Keratinocyte (primary cell): ENCODE data around the gene GRK3. TPM values are rescaled to one million over a fixed set of nuclear protein-coding genes. Genes with fewer than 3 reads are reported as not detected.

Source experiments
- DNase-seq: peaks from one replicate; pipeline ENCODE4 v3.0.0-alpha.2; 2011; ENCODE audit warnings: low read depth, missing footprints, low spot score
- FAIRE-seq: peaks from 2 replicates; lab custom pipeline; 2011; peaks lifted over from hg19 to GRCh38; lab: Jason Lieb, UNC
- H2AFZ ChIP-seq: 2 replicates; pipeline ENCODE4 v1.6.0; 2012; ENCODE audit warnings: low read length, control low read depth, inconsistent platforms; ENCODE audit not compliant: control insufficient read depth
- H3K27ac ChIP-seq: 2 replicates; pipeline ENCODE4 v1.5.1; 2011; ENCODE audit warnings: low read length; ENCODE audit not compliant: control insufficient read depth, insufficient read depth
- H3K27me3 ChIP-seq: 3 replicates; pipeline ENCODE4 v1.6.0; 2011; ENCODE audit warnings: low read length; ENCODE audit not compliant: control insufficient read depth, insufficient read depth; ENCODE audit errors: extremely low read depth
- H3K36me3 ChIP-seq, 2 experiments: 2 replicates in 1 of 2; 3 replicates in 1 of 2; pipeline ENCODE4 v1.5.1; 2011; ENCODE audit warnings: low read length in 2 of 2, mild to moderate bottlenecking in 1 of 2; ENCODE audit not compliant: control insufficient read depth in 2 of 2, insufficient read depth in 2 of 2; ENCODE audit errors: extremely low read depth in 1 of 2
- H3K4me1 ChIP-seq: 3 replicates; pipeline ENCODE4 v1.5.1; 2011; ENCODE audit warnings: low read length; ENCODE audit not compliant: control insufficient read depth, insufficient read depth; ENCODE audit errors: extremely low read depth
- H3K4me2 ChIP-seq: 3 replicates; pipeline ENCODE4 v1.6.0; 2011; ENCODE audit warnings: low read depth, low read length; ENCODE audit not compliant: control insufficient read depth, insufficient read depth; ENCODE audit errors: extremely low read depth
- H3K4me3 ChIP-seq, 3 experiments: fragments of 200-600 bp in 1 of 3; sonication (generic) in 1 of 3; 2 replicates in 2 of 3; 3 replicates in 1 of 3; pipeline ENCODE4 v1.5.1; 2011 to 2016; ENCODE audit warnings: low read length in 3 of 3, mild to moderate bottlenecking in 3 of 3, control low read depth in 2 of 3, inconsistent platforms in 1 of 3, low read depth in 1 of 3, mixed read lengths in 1 of 3, mixed run types in 1 of 3, moderate library complexity in 1 of 3; ENCODE audit not compliant: control insufficient read depth in 2 of 3, insufficient read depth in 2 of 3; ENCODE audit errors: extremely low read depth in 1 of 3
- H3K79me2 ChIP-seq: 2 replicates; pipeline ENCODE4 v1.6.0; 2012; ENCODE audit warnings: low read length; ENCODE audit not compliant: control insufficient read depth, insufficient read depth
- H3K9ac ChIP-seq: 3 replicates; pipeline ENCODE4 v1.6.0; 2011; ENCODE audit warnings: low read length; ENCODE audit not compliant: control insufficient read depth, insufficient read depth; ENCODE audit errors: extremely low read depth
- H3K9me1 ChIP-seq: 3 replicates; pipeline ENCODE4 v1.6.0; 2011; ENCODE audit warnings: low read length; ENCODE audit not compliant: control insufficient read depth, insufficient read depth; ENCODE audit errors: extremely low read depth
- H3K9me3 ChIP-seq: 2 replicates; pipeline ENCODE4 v1.5.1; 2012; ENCODE audit warnings: low read depth, low read length; ENCODE audit not compliant: control insufficient read depth
- H4K20me1 ChIP-seq: 3 replicates; pipeline ENCODE4 v1.6.0; 2011; ENCODE audit warnings: low read length; ENCODE audit not compliant: control insufficient read depth, insufficient read depth; ENCODE audit errors: extremely low read depth
- EZH2 ChIP-seq: IDR thresholded peaks from one replicate; pipeline ENCODE4 v1.6.1; 2012; ENCODE audit warnings: inconsistent platforms, mild to moderate bottlenecking, low read length, moderate library complexity
- dilution Hi-C: fragments of 300-500 bp; cut with MboI; formaldehyde crosslinking; loops from one replicate; pipeline ENCODE4 v1.7.0; 2020; ENCODE audit warnings: low sequenced_read_pairs; ENCODE audit not compliant: extremely low pct_ligation_motif_present
- polyA plus RNA-seq, 5 experiments: library from polyadenylated mRNA; depleted of rRNA in 3 of 5; stranded (reverse) in 3 of 5; stranded (forward) in 1 of 5; unstranded in 1 of 5; fragments of >200 nt; gene quantifications; 1 replicate in 1 of 5; 2 replicates in 3 of 5; 3 replicates in 1 of 5; pipeline versions ENCODE4 v1.2.1 to v1.2.3, GENCODE V29; 2011 to 2012; ENCODE audit warnings: missing spikeins in 2 of 5, low read depth in 1 of 5, low replicate concordance in 1 of 5
- TF ChIP-seq, protein P1 (sequence below), 3 experiments: IDR thresholded peaks in 1 of 3; conservative IDR thresholded peaks in 1 of 3; optimal IDR thresholded peaks in 1 of 3; 2 replicates in 2 of 3; 3 replicates in 1 of 3; pipeline versions ENCODE3 to v1.5.1; 2011; ENCODE audit warnings: low read length in 3 of 3, mild to moderate bottlenecking in 3 of 3, moderate library complexity in 2 of 3, control low read depth in 1 of 3, inconsistent platforms in 1 of 3; ENCODE audit not compliant: insufficient read depth in 2 of 3; ENCODE audit errors: extremely low read depth in 1 of 3

GRK3 gene
- polyA plus RNA-seq, 1 donor (not counting 4 experiments of a cell fraction or from before 2014, with no cell fraction given) = 8.1 TPM

DNA sequence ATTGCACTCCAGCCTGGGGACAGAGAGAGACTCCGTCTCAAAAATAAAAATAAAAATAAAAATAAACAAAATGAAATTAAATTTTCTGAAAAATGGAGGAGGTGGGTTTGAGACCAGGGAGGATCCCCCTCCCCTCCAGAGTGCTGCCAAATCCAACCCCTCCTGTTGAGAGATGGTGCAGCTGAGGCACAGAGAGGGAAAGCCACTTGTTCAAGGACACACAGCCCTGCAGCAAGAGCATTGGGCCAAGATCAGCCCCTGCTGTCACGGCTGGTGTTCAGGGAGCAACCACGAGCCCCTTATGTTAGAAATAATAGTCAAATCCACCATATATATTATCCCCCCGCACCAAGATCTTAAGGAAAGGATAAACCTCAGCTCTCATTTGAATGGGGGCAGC, 180.2 kb downstream of the GRK3 start:
- Histone ChIP-seq H2AFZ (no peak overlapping the region), H3K27ac (no peak overlapping the region), H3K9me3 (no peaks in the 10 kb centered on the region), H3K79me2 (no peaks in the 10 kb centered on the region), H3K4me1 (no peaks in the 10 kb centered on the region), H3K4me3 (no peak overlapping the region), H4K20me1 (no peaks in the 10 kb centered on the region), H3K4me2 (no peak overlapping the region), H3K36me3 (no peaks in the 10 kb centered on the region), H3K9ac (no peak overlapping the region), H3K27me3 (no peaks in the 10 kb centered on the region), H3K9me1 (no peaks in the 10 kb centered on the region)
- dilution Hi-C loops = no loop called here
- DNase-seq (no peak), FAIRE-seq (no peak)
- no peak for TF ChIP-seq EZH2
- TF ChIP-seq, protein P1, sequence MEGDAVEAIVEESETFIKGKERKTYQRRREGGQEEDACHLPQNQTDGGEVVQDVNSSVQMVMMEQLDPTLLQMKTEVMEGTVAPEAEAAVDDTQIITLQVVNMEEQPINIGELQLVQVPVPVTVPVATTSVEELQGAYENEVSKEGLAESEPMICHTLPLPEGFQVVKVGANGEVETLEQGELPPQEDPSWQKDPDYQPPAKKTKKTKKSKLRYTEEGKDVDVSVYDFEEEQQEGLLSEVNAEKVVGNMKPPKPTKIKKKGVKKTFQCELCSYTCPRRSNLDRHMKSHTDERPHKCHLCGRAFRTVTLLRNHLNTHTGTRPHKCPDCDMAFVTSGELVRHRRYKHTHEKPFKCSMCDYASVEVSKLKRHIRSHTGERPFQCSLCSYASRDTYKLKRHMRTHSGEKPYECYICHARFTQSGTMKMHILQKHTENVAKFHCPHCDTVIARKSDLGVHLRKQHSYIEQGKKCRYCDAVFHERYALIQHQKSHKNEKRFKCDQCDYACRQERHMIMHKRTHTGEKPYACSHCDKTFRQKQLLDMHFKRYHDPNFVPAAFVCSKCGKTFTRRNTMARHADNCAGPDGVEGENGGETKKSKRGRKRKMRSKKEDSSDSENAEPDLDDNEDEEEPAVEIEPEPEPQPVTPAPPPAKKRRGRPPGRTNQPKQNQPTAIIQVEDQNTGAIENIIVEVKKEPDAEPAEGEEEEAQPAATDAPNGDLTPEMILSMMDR (optimal IDR thresholded peaks at IDR 0.05 in 1 of 3, IDR thresholded peaks at IDR 0.05 in 1 of 3, conservative IDR thresholded peaks at IDR 0.05 in 1 of 3; ENCODE audit: extremely low read depth in 1 of 3, insufficient read depth in 2 of 3, low read length in 3 of 3) = no peak

DNA sequence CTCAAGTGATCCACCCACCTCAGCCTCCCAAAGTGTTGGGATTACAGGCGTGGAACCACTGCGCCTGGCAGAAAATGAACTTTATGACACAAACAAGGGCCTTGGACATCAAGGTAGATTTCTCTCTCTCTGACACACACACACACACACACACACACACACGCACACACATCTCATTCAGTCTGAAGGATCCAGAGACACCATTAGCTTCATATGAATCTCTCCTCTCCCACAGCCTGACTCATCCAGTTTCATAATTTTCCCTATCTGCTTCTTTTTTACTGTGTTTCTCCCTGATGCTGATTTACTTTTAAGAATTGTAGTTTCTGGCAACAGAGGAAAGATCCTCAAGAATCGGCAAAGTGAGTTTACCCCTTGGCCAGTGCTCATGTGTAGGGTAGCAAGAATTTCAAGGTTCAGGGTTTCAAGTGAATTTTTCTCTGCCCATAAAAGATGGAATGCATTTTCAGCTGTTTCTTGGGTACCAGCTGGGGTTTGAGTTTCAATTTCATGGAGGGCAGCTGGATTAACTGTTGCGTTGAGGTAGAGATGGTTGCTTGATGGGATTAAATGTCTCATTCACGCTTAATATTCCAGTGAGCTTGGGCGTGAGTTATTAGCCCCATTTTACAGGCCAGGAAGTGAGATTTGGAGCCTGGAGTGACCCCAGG, 181.0 kb downstream of the GRK3 start:
- no peak overlapping the region for H2AFZ ChIP-seq
- H3K79me2 ChIP-seq = no peaks in the 10 kb centered on the region
- no peaks in the 10 kb centered on the region for H3K4me1 ChIP-seq
- H3K9me1 ChIP-seq = no peaks in the 10 kb centered on the region
- no peak overlapping the region for H3K9ac ChIP-seq
- TF ChIP-seq EZH2 = no peak
- TF ChIP-seq, protein P1 (optimal IDR thresholded peaks at IDR 0.05 in 1 of 3, IDR thresholded peaks at IDR 0.05 in 1 of 3, conservative IDR thresholded peaks at IDR 0.05 in 1 of 3; ENCODE audit: extremely low read depth in 1 of 3, insufficient read depth in 2 of 3, low read length in 3 of 3) = no peak
- dilution Hi-C loops = no loop called here
- H3K4me2 ChIP-seq = no peak overlapping the region
- no peaks in the 10 kb centered on the region for H3K9me3 ChIP-seq
- H3K36me3 ChIP-seq = no peaks in the 10 kb centered on the region
- H3K27me3 ChIP-seq = no peaks in the 10 kb centered on the region
- DNase-seq (no peak), FAIRE-seq (no peak)
- no peak overlapping the region for H3K4me3 ChIP-seq
- no peak overlapping the region for H3K27ac ChIP-seq
- H4K20me1 ChIP-seq = no peaks in the 10 kb centered on the region
